ENCODE data around the gene BRI3BP. TPM values are rescaled to one million over a fixed set of nuclear protein-coding genes. Genes with fewer than 3 reads are reported as not detected.

Gene BRI3BP
- total and polyA plus RNA-seq, 9 of the 15 experiments (the other 6 are each of a cell fraction or from before 2014, with no cell fraction given), result 12.3 to 25.0 (median 16.6) TPM

DNA sequence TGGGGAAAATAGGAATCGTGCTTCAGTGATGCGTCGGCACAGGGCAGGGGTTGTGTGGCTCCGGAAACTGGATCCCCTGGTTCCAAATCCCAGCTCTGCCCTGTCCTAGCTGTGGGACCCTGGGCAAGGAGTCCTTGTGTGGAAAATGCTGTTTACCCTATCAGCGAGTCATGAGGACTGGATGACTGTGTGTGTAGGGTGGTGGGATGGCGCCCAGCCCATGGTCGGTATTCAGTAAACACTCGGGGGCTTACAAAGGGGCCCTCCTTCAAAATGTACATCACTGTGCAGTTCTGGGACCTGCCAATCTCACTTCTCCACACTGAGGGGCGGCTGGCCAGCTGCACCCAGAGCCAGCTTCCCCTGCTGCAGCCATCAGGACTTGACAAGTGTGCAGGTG is 24.4 kb downstream of the BRI3BP start (continued):
- TF ChIP-seq GABPB2 (CRISPR knock-in tag; conservative IDR thresholded peaks at IDR 0.05) (no peak), CEBPB (tag; IDR thresholded peaks at IDR 0.05) (no peak), CHCHD3 (CRISPR knock-in tag; IDR thresholded peaks at IDR 0.05) (no peak), NR2F6 (CRISPR knock-in tag; IDR thresholded peaks at IDR 0.05) (no peak), MTA3 (IDR thresholded peaks at IDR 0.05; ENCODE audit: borderline replicate concordance) (no peak), OTX1 (CRISPR knock-in tag; IDR thresholded peaks at IDR 0.05) (no peak)
- TF ChIP-seq, protein P1, sequence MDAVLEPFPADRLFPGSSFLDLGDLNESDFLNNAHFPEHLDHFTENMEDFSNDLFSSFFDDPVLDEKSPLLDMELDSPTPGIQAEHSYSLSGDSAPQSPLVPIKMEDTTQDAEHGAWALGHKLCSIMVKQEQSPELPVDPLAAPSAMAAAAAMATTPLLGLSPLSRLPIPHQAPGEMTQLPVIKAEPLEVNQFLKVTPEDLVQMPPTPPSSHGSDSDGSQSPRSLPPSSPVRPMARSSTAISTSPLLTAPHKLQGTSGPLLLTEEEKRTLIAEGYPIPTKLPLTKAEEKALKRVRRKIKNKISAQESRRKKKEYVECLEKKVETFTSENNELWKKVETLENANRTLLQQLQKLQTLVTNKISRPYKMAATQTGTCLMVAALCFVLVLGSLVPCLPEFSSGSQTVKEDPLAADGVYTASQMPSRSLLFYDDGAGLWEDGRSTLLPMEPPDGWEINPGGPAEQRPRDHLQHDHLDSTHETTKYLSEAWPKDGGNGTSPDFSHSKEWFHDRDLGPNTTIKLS (IDR thresholded peaks at IDR 0.05; ENCODE audit: borderline replicate concordance, low read depth), result no peak
- TF ChIP-seq, protein P2, sequence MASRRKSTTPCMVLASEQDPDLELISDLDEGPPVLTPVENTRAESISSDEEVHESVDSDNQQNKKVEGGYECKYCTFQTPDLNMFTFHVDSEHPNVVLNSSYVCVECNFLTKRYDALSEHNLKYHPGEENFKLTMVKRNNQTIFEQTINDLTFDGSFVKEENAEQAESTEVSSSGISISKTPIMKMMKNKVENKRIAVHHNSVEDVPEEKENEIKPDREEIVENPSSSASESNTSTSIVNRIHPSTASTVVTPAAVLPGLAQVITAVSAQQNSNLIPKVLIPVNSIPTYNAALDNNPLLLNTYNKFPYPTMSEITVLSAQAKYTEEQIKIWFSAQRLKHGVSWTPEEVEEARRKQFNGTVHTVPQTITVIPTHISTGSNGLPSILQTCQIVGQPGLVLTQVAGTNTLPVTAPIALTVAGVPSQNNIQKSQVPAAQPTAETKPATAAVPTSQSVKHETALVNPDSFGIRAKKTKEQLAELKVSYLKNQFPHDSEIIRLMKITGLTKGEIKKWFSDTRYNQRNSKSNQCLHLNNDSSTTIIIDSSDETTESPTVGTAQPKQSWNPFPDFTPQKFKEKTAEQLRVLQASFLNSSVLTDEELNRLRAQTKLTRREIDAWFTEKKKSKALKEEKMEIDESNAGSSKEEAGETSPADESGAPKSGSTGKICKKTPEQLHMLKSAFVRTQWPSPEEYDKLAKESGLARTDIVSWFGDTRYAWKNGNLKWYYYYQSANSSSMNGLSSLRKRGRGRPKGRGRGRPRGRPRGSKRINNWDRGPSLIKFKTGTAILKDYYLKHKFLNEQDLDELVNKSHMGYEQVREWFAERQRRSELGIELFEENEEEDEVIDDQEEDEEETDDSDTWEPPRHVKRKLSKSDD (conservative IDR thresholded peaks at IDR 0.05; ENCODE audit: low read length), result no peak
- TF ChIP-seq, protein P3, sequence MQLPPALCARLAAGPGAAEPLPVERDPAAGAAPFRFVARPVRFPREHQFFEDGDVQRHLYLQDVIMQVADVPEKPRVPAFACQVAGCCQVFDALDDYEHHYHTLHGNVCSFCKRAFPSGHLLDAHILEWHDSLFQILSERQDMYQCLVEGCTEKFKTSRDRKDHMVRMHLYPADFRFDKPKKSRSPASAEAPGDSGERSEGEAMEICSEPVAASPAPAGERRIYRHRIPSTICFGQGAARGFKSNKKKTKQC (CRISPR knock-in tag; IDR thresholded peaks at IDR 0.05), result no peak
